H9 (cell line): ENCODE data around the gene SOBP. TPM values are rescaled to one million over a fixed set of nuclear protein-coding genes. Genes with fewer than 3 reads are reported as not detected.

Source experiments
- DNase-seq: peaks from one replicate; pipeline ENCODE4 v3.0.0-alpha.2; 2017
- H2AFZ ChIP-seq: one replicate; pipeline ENCODE4 v1.6.1; 2013; ENCODE audit warnings: mild to moderate bottlenecking, low read length, control low read depth, moderate library complexity
- H2AK5ac ChIP-seq: 2 replicates; pipeline ENCODE4 v1.6.1; 2013; ENCODE audit warnings: low read length, control low read depth, mixed read lengths; ENCODE audit not compliant: insufficient read length
- H2BK120ac ChIP-seq: one replicate; pipeline ENCODE4 v1.6.1; 2013; ENCODE audit warnings: low read depth, mild to moderate bottlenecking, low read length, control low read depth, inconsistent platforms; ENCODE audit not compliant: poor library complexity, severe bottlenecking
- H2BK12ac ChIP-seq: 2 replicates; pipeline ENCODE4 v1.6.1; 2013; ENCODE audit warnings: low read length, control low read depth, mixed read lengths, low read depth; ENCODE audit not compliant: insufficient read length
- H2BK15ac ChIP-seq: 2 replicates; pipeline ENCODE4 v1.6.1; 2013; ENCODE audit warnings: low read depth, low read length, control low read depth
- H2BK20ac ChIP-seq: one replicate; pipeline ENCODE4 v1.6.1; 2013; ENCODE audit warnings: low read depth, mild to moderate bottlenecking, low read length, control low read depth, inconsistent platforms; ENCODE audit not compliant: poor library complexity, severe bottlenecking
- H2BK5ac ChIP-seq: 2 replicates; pipeline ENCODE4 v1.6.1; 2013; ENCODE audit warnings: low read length, control low read depth, mixed read lengths; ENCODE audit not compliant: insufficient read length
- H3K14ac ChIP-seq: 2 replicates; pipeline ENCODE4 v1.6.1; 2013; ENCODE audit warnings: low read length, control low read depth; ENCODE audit not compliant: insufficient read depth
- H3K18ac ChIP-seq: 2 replicates; pipeline ENCODE4 v1.6.1; 2013; ENCODE audit warnings: low read depth, mild to moderate bottlenecking, mixed read lengths, low read length, control low read depth; ENCODE audit not compliant: insufficient read length
- H3K23ac ChIP-seq: 2 replicates; pipeline ENCODE4 v1.6.1; 2013; ENCODE audit warnings: low read length, control low read depth, mixed read lengths, low read depth; ENCODE audit not compliant: insufficient read length
- H3K23me2 ChIP-seq: 2 replicates; pipeline ENCODE4 v1.6.1; 2013; ENCODE audit warnings: low read depth, mild to moderate bottlenecking, mixed read lengths, low read length, control low read depth; ENCODE audit not compliant: insufficient read length, poor library complexity, severe bottlenecking
- H3K27ac ChIP-seq: 2 replicates; pipeline ENCODE4 v1.5.1; 2013; ENCODE audit warnings: low read length, control low read depth, mixed read lengths, low read depth; ENCODE audit not compliant: insufficient read length
- H3K27me3 ChIP-seq: 2 replicates; pipeline ENCODE4 v1.6.1; 2013; ENCODE audit warnings: low read length, control low read depth, inconsistent platforms; ENCODE audit not compliant: insufficient read depth
- H3K4ac ChIP-seq: 2 replicates; pipeline ENCODE4 v1.6.1; 2013; ENCODE audit warnings: low read depth, mild to moderate bottlenecking, control low read depth, inconsistent platforms, low read length, moderate library complexity
- H3K4me1 ChIP-seq: 2 replicates; pipeline ENCODE4 v1.6.1; 2013; ENCODE audit warnings: low read length, control low read depth, inconsistent platforms; ENCODE audit not compliant: insufficient read depth
- H3K4me2 ChIP-seq: 2 replicates; pipeline ENCODE4 v1.6.1; 2013; ENCODE audit warnings: low read length, control low read depth, mixed read lengths; ENCODE audit not compliant: insufficient read length, insufficient read depth
- H3K56ac ChIP-seq: 2 replicates; pipeline ENCODE4 v1.6.1; 2013; ENCODE audit warnings: low read depth, mild to moderate bottlenecking, mixed read lengths, low read length, control low read depth; ENCODE audit not compliant: insufficient read length
- H3K79me1 ChIP-seq: 2 replicates; pipeline ENCODE4 v1.6.1; 2013; ENCODE audit warnings: low read depth, mild to moderate bottlenecking, moderate library complexity, low read length, control low read depth, inconsistent platforms; ENCODE audit not compliant: insufficient read depth, poor library complexity, severe bottlenecking
- H3K79me2 ChIP-seq: 2 replicates; pipeline ENCODE4 v1.6.1; 2013; ENCODE audit warnings: low read length, control low read depth, inconsistent platforms; ENCODE audit not compliant: insufficient read depth
- H3K9ac ChIP-seq: 2 replicates; pipeline ENCODE4 v1.6.1; 2013; ENCODE audit warnings: low read length, control low read depth, mixed read lengths; ENCODE audit not compliant: insufficient read length; ENCODE audit errors: extremely low read depth
- H3K9me3 ChIP-seq: one replicate; pipeline ENCODE4 v1.6.1; 2013; ENCODE audit warnings: low read depth, low read length, inconsistent platforms; ENCODE audit not compliant: control insufficient read depth
- H3T11ph ChIP-seq: one replicate; pipeline ENCODE4 v1.6.1; 2013; ENCODE audit warnings: mild to moderate bottlenecking, low read length, control low read depth, inconsistent platforms
- H4K20me1 ChIP-seq: one replicate; pipeline ENCODE4 v1.6.1; 2013; ENCODE audit not compliant: control insufficient read depth, insufficient read length, insufficient read depth
- H4K5ac ChIP-seq: 2 replicates; pipeline ENCODE4 v1.6.1; 2013; ENCODE audit warnings: low read depth, mild to moderate bottlenecking, mixed read lengths, low read length, control low read depth; ENCODE audit not compliant: insufficient read length
- H4K8ac ChIP-seq: replicated peaks from 2 replicates; pipeline ENCODE4 v1.6.1; 2013; ENCODE audit warnings: low read length, control low read depth, mixed read lengths, low read depth; ENCODE audit not compliant: insufficient read length
- H4K91ac ChIP-seq: 2 replicates; pipeline ENCODE4 v1.6.1; 2013; ENCODE audit warnings: low read depth, mild to moderate bottlenecking, moderate library complexity, mixed read lengths, low read length, control low read depth; ENCODE audit not compliant: insufficient read length
- H3K27ac Mint-ChIP-seq, 3 experiments: 2 replicates in 2 of 3; 3 replicates in 1 of 3; pipeline ENCODE4 v1.8.0; 2020 to 2021; ENCODE audit warnings: mixed read lengths in 3 of 3, mild to moderate bottlenecking in 1 of 3, moderate library complexity in 1 of 3
- H3K27me3 Mint-ChIP-seq: 2 replicates; pipeline ENCODE4 v1.8.0; 2021; ENCODE audit warnings: low read depth, mild to moderate bottlenecking, moderate library complexity, mixed read lengths
- H3K36me3 Mint-ChIP-seq, 3 experiments: 2 replicates in 2 of 3; 3 replicates in 1 of 3; pipeline ENCODE4 v1.8.0; 2020 to 2021; ENCODE audit warnings: low read depth in 3 of 3, mixed read lengths in 3 of 3; ENCODE audit not compliant: insufficient read depth in 1 of 3
- H3K4me1 Mint-ChIP-seq, 2 experiments: 2 replicates each; pipeline ENCODE4 v1.8.0; 2020; ENCODE audit warnings: mixed read lengths in 2 of 2
- H3K4me3 Mint-ChIP-seq, 2 experiments: 2 replicates in 1 of 2; 3 replicates in 1 of 2; pipeline ENCODE4 v1.8.0; 2020 to 2021; ENCODE audit warnings: mild to moderate bottlenecking in 2 of 2, mixed read lengths in 2 of 2, moderate library complexity in 1 of 2
- H3K9me3 Mint-ChIP-seq, 2 experiments: 2 replicates in 1 of 2; 3 replicates in 1 of 2; pipeline ENCODE4 v1.8.0; 2020; ENCODE audit warnings: mild to moderate bottlenecking in 2 of 2, mixed read lengths in 2 of 2, moderate library complexity in 1 of 2
- WGBS: extraction: QIAGEN DNeasy Blood & Tissue Kit; methylation state at CpG from one replicate; pipeline ENCODE4 v1.1.7; 2013; ENCODE audit warnings: missing lambda C conversion rate, low lambda C conversion rate, mixed read lengths; ENCODE audit not compliant: insufficient read length; ENCODE audit errors: extremely low coverage; 5-methylcytosine and 5-hydroxymethylcytosine counted together
- total RNA-seq: library from RNA; stranded (reverse); gene quantifications from 2 replicates; pipeline ENCODE4 v1.2.1, GENCODE V29; 2021
- TF ChIP-seq, protein P1 (sequence below): fragments of 200-600 bp; sonication (generic); conservative IDR thresholded peaks from 3 replicates; pipeline ENCODE4 v1.8.0; 2021; ENCODE audit warnings: antibody characterized with exemption, mild to moderate bottlenecking

The SOBP gene
- total RNA-seq, 1 experiment from 2014 or later = 4.3 TPM

DNA sequence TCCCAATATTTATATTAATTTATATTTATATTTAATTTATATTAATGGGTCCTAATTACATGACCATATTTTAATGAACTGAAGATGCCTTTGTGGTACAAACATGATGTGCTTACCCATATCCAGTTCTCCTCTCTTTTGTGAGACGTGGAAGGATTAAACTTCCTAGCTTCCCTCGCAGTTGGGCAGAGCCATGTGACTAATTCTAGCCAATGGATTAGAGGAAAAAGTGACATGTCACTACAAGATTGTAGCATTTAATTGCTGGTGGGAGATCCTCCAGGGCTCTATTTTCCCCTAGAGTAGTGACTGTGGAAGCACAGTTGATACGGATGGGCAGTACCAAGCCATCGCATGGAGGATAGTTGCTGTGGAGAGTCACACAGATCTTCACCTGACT lies 4.8 kb upstream of the SOBP start:
- H3K27me3 Mint-ChIP-seq = peaks cover 44% of the 10 kb centered on the region
- H3K79me2 ChIP-seq = no peaks in the 10 kb centered on the region
- H3K56ac ChIP-seq = no peak overlapping the region
- H3K18ac ChIP-seq = no peak overlapping the region
- no peaks in the 10 kb centered on the region for H3K79me1 ChIP-seq
- no peak overlapping the region for H2AFZ ChIP-seq
- no peak overlapping the region for H4K91ac ChIP-seq
- no peak overlapping the region for H2BK12ac ChIP-seq
- H2BK20ac ChIP-seq = no peak overlapping the region
- no peak overlapping the region for H2BK15ac ChIP-seq
- H3K23ac ChIP-seq = no peak overlapping the region
- peaks cover 20% of the 10 kb centered on the region for H3K23me2 ChIP-seq
- H3T11ph ChIP-seq = no peak overlapping the region
- H4K5ac ChIP-seq = no peak overlapping the region
- H3K27ac ChIP-seq = no peak overlapping the region
- TF ChIP-seq, protein P1, sequence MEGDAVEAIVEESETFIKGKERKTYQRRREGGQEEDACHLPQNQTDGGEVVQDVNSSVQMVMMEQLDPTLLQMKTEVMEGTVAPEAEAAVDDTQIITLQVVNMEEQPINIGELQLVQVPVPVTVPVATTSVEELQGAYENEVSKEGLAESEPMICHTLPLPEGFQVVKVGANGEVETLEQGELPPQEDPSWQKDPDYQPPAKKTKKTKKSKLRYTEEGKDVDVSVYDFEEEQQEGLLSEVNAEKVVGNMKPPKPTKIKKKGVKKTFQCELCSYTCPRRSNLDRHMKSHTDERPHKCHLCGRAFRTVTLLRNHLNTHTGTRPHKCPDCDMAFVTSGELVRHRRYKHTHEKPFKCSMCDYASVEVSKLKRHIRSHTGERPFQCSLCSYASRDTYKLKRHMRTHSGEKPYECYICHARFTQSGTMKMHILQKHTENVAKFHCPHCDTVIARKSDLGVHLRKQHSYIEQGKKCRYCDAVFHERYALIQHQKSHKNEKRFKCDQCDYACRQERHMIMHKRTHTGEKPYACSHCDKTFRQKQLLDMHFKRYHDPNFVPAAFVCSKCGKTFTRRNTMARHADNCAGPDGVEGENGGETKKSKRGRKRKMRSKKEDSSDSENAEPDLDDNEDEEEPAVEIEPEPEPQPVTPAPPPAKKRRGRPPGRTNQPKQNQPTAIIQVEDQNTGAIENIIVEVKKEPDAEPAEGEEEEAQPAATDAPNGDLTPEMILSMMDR = no peak
- no peak overlapping the region for H3K4me2 ChIP-seq
- H3K4ac ChIP-seq = no peak overlapping the region
- H2BK5ac ChIP-seq = no peak overlapping the region
- H3K27ac Mint-ChIP-seq = no peak overlapping the region
- H2AK5ac ChIP-seq = no peak overlapping the region
- H3K9me3 Mint-ChIP-seq = no peaks in the 10 kb centered on the region; a peak in 1 of 5 replicates
- H3K36me3 Mint-ChIP-seq = no peaks in the 10 kb centered on the region
- H3K9ac ChIP-seq = no peak overlapping the region
- no CpG with 5 or more reads among the region's 4 CpGs for WGBS
- H3K14ac ChIP-seq = no peak overlapping the region
- H3K4me1 ChIP-seq = no peaks in the 10 kb centered on the region
- H3K27me3 ChIP-seq = peaks cover 17% of the 10 kb centered on the region; the same call in 1 of the 2 replicates
- no peaks in the 10 kb centered on the region for H3K9me3 ChIP-seq
- no peak overlapping the region for H4K8ac ChIP-seq
- no peaks in the 10 kb centered on the region for H4K20me1 ChIP-seq
- H3K4me1 Mint-ChIP-seq = peaks cover 24% of the 10 kb centered on the region in 2 experiments
- no peak for DNase-seq
- no peak overlapping the region; a peak in 1 of 5 replicates for H3K4me3 Mint-ChIP-seq
- H2BK120ac ChIP-seq = no peak overlapping the region
